Lower lobe of right lung (tissue), 2 donors: ENCODE measurements around the gene ENOX1. TPM values are rescaled to one million over a fixed set of nuclear protein-coding genes. Genes with fewer than 3 reads are reported as not detected.

ENCODE experiments used
- ATAC-seq, 2 donors: fragments of 200-7000 bp; cut with Tn5 transposase; one replicate each; pipeline ENCODE4 v1.9.1; 2020 to 2022; ENCODE audit warnings: mild to moderate bottlenecking in 2 of 2, moderate library complexity in 2 of 2
- DNase-seq: peaks from one replicate; pipeline ENCODE4 v3.0.0-alpha.2; 2020
- H3K27ac ChIP-seq: fragments of 200-600 bp; one replicate; pipeline ENCODE4 v1.8.0; 2022
- H3K27me3 ChIP-seq: fragments of 200-600 bp; one replicate; pipeline ENCODE4 v1.8.0; 2022; ENCODE audit warnings: low read depth
- H3K36me3 ChIP-seq: fragments of 200-600 bp; one replicate; pipeline ENCODE4 v1.8.0; 2022; ENCODE audit warnings: mild to moderate bottlenecking
- H3K4me1 ChIP-seq: fragments of 200-600 bp; one replicate; pipeline ENCODE4 v1.8.0; 2022
- H3K4me3 ChIP-seq: fragments of 200-600 bp; one replicate; pipeline ENCODE4 v1.8.0; 2022; ENCODE audit warnings: mild to moderate bottlenecking
- H3K9me3 ChIP-seq: fragments of 200-600 bp; one replicate; pipeline ENCODE4 v1.8.0; 2022
- CTCF ChIP-seq: fragments of 200-600 bp; IDR thresholded peaks from one replicate; pipeline ENCODE4 v1.8.0; 2022; ENCODE audit warnings: antibody characterized with exemption, mild to moderate bottlenecking
- intact Hi-C: fragments of 100-400 bp; cut with DNase I; formaldehyde crosslinking; loops from one replicate; pipeline ENCODE4 v1.11.0; 2022
- total RNA-seq: library from RNA; stranded (reverse); fragmentation: NEBNext Ultra II Directional; extraction: Animal tissue kit (Norgen Biotek cat#: 25700); gene quantifications from one replicate; pipeline ENCODE4 v1.2.1, GENCODE V29; 2021
- donor health status: DM: no; HTN: yes; CAD: no; lungs with severe emphysema.

The ENOX1 gene
- total RNA-seq, 1 donor from 2014 or later: 2.0 TPM

GRCh38 chr13:43223216-43223615, 563.6 kb downstream of the ENOX1 start:
- Histone ChIP-seq H3K4me1 (no peaks in the 10 kb centered on the region), H3K27ac (no peak overlapping the region), H3K9me3 (no peaks in the 10 kb centered on the region), H3K36me3 (no peaks in the 10 kb centered on the region), H3K27me3 (no peaks in the 10 kb centered on the region), H3K4me3 (no peak overlapping the region)
- ATAC-seq: no peak
- intact Hi-C loops: no loop called here
- TF ChIP-seq CTCF: no peak
- DNase-seq: no peak

GRCh38 chr13:43222086-43222485, 564.7 kb downstream of the ENOX1 start:
- ATAC-seq (no peak), DNase-seq (no peak)
- no peak overlapping the region for H3K27ac ChIP-seq
- no peaks in the 10 kb centered on the region for H3K27me3 ChIP-seq
- no peak overlapping the region for H3K4me3 ChIP-seq
- H3K4me1 ChIP-seq: no peaks in the 10 kb centered on the region
- intact Hi-C loops: no loop called here
- TF ChIP-seq CTCF: no peak
- no peaks in the 10 kb centered on the region for H3K36me3 ChIP-seq
- H3K9me3 ChIP-seq: no peaks in the 10 kb centered on the region

- DNase-seq: no peak
- Histone ChIP-seq H3K4me3 (no peak overlapping the region), H3K36me3 (no peaks in the 10 kb centered on the region), H3K27me3 (no peaks in the 10 kb centered on the region), H3K9me3 (no peaks in the 10 kb centered on the region), H3K27ac (no peak overlapping the region), H3K4me1 (no peaks in the 10 kb centered on the region)
- no peak for ATAC-seq
- intact Hi-C loops: no loop called here
- no peak for TF ChIP-seq CTCF
Measured at GRCh38 chr13:43221611-43222010, 565.2 kb downstream of the ENOX1 start.

- Histone ChIP-seq H3K27ac (no peak overlapping the region), H3K9me3 (no peaks in the 10 kb centered on the region), H3K4me3 (no peak overlapping the region), H3K36me3 (no peaks in the 10 kb centered on the region), H3K4me1 (no peaks in the 10 kb centered on the region), H3K27me3 (no peaks in the 10 kb centered on the region)
- DNase-seq: no peak
- no peak for TF ChIP-seq CTCF
- no peak for ATAC-seq
- intact Hi-C loops: no loop called here
Measured at GRCh38 chr13:43220873-43221595, 565.7 kb downstream of the ENOX1 start.

- Histone ChIP-seq H3K27me3 (no peaks in the 10 kb centered on the region), H3K4me3 (no peak overlapping the region), H3K36me3 (no peaks in the 10 kb centered on the region), H3K4me1 (no peaks in the 10 kb centered on the region), H3K9me3 (no peaks in the 10 kb centered on the region), H3K27ac (no peak overlapping the region)
- ATAC-seq (no peak), DNase-seq (no peak)
- TF ChIP-seq CTCF: no peak
- intact Hi-C loops: no loop called here
Measured at GRCh38 chr13:43214124-43214523, 572.6 kb downstream of the ENOX1 start.
